ENCODE measurements around the gene NELFCD. TPM values are rescaled to one million over a fixed set of nuclear protein-coding genes. Genes with fewer than 3 reads are reported as not detected.

The NELFCD gene
- polyA plus RNA-seq, 3 donors from 2014 or later: 67.1 to 104 (median 71.7) TPM

DNA sequence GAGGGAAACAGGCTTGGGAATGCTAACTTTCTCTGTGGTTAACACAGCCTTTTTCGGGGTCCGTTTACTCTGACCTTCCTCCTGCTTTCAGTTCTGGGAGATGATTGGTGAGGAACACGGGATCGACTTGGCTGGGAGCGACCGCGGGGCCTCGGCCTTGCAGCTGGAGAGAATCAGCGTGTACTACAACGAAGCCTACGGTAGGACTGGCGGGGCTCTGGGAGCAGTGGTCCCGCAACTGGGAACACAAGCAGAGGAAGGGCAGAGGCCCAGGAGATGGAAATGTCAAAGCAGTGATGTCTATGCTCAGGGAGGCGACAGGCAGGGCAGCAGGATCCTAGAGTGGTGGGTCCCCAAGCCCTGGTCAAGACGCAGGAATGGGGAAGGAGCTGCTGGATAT, 41.7 kb downstream of the NELFCD start:
- peaks cover 23 to 31% of the 10 kb centered on the region in 2 donors for H3K4me1 Mint-ChIP-seq
- H3K36me3 Mint-ChIP-seq: peaks cover 10 to 19% (median 16%) of the 10 kb centered on the region in 3 donors
- H3K27ac Mint-ChIP-seq: no peak overlapping the region
- H3K9me3 Mint-ChIP-seq: no peaks in the 10 kb centered on the region
- DNase-seq: no peak
- no peak overlapping the region for H3K4me3 Mint-ChIP-seq
- no peaks in the 10 kb centered on the region for H3K27me3 Mint-ChIP-seq (ENCODE audit: low read depth in 3 of 3)

- peaks cover 30 to 40% of the 10 kb centered on the region in 2 donors for H3K4me1 Mint-ChIP-seq
- H3K9me3 Mint-ChIP-seq: no peaks in the 10 kb centered on the region
- H3K27ac Mint-ChIP-seq: no peak overlapping the region
- H3K36me3 Mint-ChIP-seq: peaks cover 10 to 22% (median 19%) of the 10 kb centered on the region in 3 donors
- no peak overlapping the region for H3K4me3 Mint-ChIP-seq
- no peaks in the 10 kb centered on the region for H3K27me3 Mint-ChIP-seq (ENCODE audit: low read depth in 3 of 3)
- DNase-seq: no peak
Measured at GRCh38 chr20:59023616-59024015, 42.6 kb downstream of the NELFCD start.

GRCh38 chr20:59024111-59024530, 43.1 kb downstream of the NELFCD start:
- H3K4me1 Mint-ChIP-seq: peaks cover 35 to 45% of the 10 kb centered on the region in 2 donors
- H3K9me3 Mint-ChIP-seq: no peaks in the 10 kb centered on the region
- H3K27me3 Mint-ChIP-seq (ENCODE audit: low read depth in 3 of 3): no peaks in the 10 kb centered on the region
- H3K27ac Mint-ChIP-seq: peak overlapping the region in 1 of 6 donors; percentile 41
- H3K36me3 Mint-ChIP-seq: peaks cover 10 to 26% (median 19%) of the 10 kb centered on the region in 3 donors
- no peak for DNase-seq
- H3K4me3 Mint-ChIP-seq: no peak overlapping the region

DNA sequence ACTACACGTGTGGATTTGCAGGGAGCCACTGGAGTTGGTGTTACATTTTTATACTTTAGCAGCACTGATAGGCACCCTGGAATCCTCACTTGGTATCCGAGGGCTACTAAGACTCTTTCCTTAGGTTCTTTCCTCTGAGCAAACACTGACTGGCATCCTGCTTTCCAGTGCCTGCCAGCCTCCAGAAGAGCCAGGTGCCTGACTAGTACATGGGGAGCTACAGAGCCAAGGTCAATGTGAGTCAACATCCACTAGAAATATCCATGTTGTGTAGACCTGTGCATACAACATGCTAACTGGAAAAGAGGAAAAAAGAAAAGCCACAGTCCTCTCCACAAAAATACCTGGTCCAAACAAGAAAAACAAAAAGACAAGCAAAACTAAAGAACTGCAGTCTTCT, 44.0 kb downstream of the NELFCD start:
- peaks cover 15 to 34% (median 26%) of the 10 kb centered on the region in 3 donors for H3K36me3 Mint-ChIP-seq
- H3K27ac Mint-ChIP-seq: peak overlapping the region in 1 of 6 donors; percentile 26
- DNase-seq: no peak
- H3K27me3 Mint-ChIP-seq (ENCODE audit: low read depth in 3 of 3): no peaks in the 10 kb centered on the region
- peaks cover 44 to 55% of the 10 kb centered on the region in 2 donors for H3K4me1 Mint-ChIP-seq
- H3K4me3 Mint-ChIP-seq: no peak overlapping the region
- no peaks in the 10 kb centered on the region for H3K9me3 Mint-ChIP-seq

DNA sequence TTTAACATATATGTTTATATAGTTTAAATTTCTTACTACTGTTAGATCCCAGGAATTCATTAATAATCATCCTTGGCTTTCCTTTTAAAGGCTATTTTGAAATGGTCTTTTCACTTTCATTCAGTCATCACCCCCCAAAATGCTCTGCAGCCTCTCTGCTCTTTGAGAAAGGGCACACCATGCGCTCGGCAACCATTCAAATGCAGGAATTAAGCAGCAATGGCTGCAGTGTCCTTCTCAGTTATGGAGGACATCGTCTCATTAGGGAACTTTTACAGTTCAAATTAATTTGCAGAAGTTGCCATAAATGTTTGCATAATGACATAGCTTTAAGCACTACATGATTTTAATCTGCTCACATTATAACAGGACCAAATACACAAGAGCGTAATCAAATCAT, 44.5 kb downstream of the NELFCD start:
- Mint-ChIP-seq H3K27ac (peak overlapping the region in 2 of 6 donors; percentile 8 to 26), H3K4me1 (peaks cover 49 to 59% of the 10 kb centered on the region in 2 donors), H3K36me3 (peaks cover 17 to 37% (median 27%) of the 10 kb centered on the region in 3 donors), H3K9me3 (no peaks in the 10 kb centered on the region), H3K27me3 (ENCODE audit: low read depth in 3 of 3) (no peaks in the 10 kb centered on the region), H3K4me3 (no peak overlapping the region)
- DNase-seq: no peak

GRCh38 chr20:59026904-59027740, 46.1 kb downstream of the NELFCD start:
- Mint-ChIP-seq H3K27ac (peak overlapping the region; percentile 2 to 58 (median 11)), H3K36me3 (peaks cover 17 to 37% (median 27%) of the 10 kb centered on the region in 3 donors), H3K4me3 (no peak overlapping the region), H3K27me3 (ENCODE audit: low read depth in 3 of 3) (peaks cover 1 to 4% (median 1%) of the 10 kb centered on the region in 3 donors), H3K9me3 (no peaks in the 10 kb centered on the region), H3K4me1 (peaks cover 63 to 75% of the 10 kb centered on the region in 2 donors)
- no peak for DNase-seq

- Mint-ChIP-seq H3K4me1 (peaks cover 67 to 78% of the 10 kb centered on the region in 2 donors), H3K27ac (peak overlapping the region in 1 of 6 donors; percentile 35), H3K9me3 (no peaks in the 10 kb centered on the region), H3K36me3 (peaks cover 15 to 31% (median 27%) of the 10 kb centered on the region in 3 donors), H3K27me3 (ENCODE audit: low read depth in 3 of 3) (peaks cover 4 to 5% (median 5%) of the 10 kb centered on the region in 3 donors), H3K4me3 (no peak overlapping the region)
- DNase-seq: no peak
Measured at GRCh38 chr20:59027741-59028320, 46.8 kb downstream of the NELFCD start.

DNA sequence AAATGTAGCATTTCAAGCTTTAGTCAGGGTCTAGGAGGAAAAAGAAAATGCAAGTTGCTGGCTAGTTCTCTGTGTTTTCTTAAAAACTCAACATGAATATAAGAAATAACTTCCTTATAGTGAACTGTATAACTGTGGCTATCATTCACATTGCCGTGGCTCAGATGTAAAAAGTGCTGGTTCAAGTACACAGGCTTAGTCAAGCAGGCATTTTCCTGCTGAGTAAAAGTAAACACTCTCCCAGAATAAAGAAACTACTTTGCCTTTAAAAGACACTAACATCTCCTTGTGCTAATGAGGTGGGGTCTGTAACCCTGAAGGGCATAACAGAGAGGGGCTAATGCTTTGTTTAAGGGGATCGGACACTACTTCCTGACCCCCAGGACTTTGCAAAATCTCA, 47.8 kb downstream of the NELFCD start:
- H3K27me3 Mint-ChIP-seq (ENCODE audit: low read depth in 3 of 3): peaks cover 5 to 6% (median 5%) of the 10 kb centered on the region in 3 donors
- H3K4me3 Mint-ChIP-seq: peak overlapping the region; percentile 15 to 96 (median 33)
- H3K36me3 Mint-ChIP-seq: peaks cover 14 to 30% (median 27%) of the 10 kb centered on the region in 3 donors
- DNase-seq: no peak
- H3K9me3 Mint-ChIP-seq: no peaks in the 10 kb centered on the region
- peaks cover 68 to 82% of the 10 kb centered on the region in 2 donors for H3K4me1 Mint-ChIP-seq
- H3K27ac Mint-ChIP-seq: peak overlapping the region in 5 of 6 donors; percentile 11 to 71 (median 51)

DNA sequence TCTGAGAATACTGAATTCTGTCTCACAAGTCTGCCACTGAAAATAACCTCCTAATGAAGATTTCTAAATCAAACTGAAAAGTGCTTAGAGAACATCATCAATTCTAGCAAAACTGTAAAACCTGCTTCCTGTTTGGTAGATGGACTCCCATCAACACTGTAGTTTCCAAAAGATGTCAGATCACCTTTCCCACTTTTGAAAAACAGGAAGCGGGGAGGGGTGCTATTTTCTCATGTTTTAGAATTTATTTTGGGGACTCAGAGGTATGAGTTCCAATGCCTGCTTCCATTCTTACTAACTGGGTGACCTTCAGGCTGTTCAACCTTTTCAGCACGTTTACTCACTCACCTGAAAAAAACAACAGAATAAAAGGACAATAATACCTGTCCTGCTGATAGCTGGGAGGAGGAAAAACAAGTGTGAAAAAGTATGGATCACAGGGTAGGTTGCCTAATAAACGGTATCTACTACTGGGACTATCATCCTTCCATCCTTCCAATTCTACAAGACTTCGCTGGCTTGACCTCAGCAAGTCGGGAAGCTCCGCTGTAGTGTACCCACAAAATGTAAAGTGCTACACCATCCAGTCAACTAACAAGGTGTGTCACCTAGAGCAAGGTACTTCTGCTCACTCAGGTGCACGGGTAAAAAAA, 50.0 kb downstream of the NELFCD start:
- Mint-ChIP-seq H3K4me3 (peak overlapping the region; percentile 93 to 96 (median 95)), H3K4me1 (peaks cover 62 to 68% of the 10 kb centered on the region in 2 donors), H3K36me3 (peaks cover 18 to 33% (median 27%) of the 10 kb centered on the region in 3 donors), H3K9me3 (no peaks in the 10 kb centered on the region), H3K27ac (peak overlapping the region; percentile 80 to 95 (median 92)), H3K27me3 (ENCODE audit: low read depth in 3 of 3) (peaks cover 6 to 7% (median 6%) of the 10 kb centered on the region in 3 donors)
- DNase-seq: no peak

- H3K4me1 Mint-ChIP-seq: peaks cover 57 to 62% of the 10 kb centered on the region in 2 donors
- H3K36me3 Mint-ChIP-seq: peaks cover 18 to 35% (median 26%) of the 10 kb centered on the region in 3 donors
Measured at GRCh38 chr20:59031564-59032022, 50.5 kb downstream of the NELFCD start.

DNA sequence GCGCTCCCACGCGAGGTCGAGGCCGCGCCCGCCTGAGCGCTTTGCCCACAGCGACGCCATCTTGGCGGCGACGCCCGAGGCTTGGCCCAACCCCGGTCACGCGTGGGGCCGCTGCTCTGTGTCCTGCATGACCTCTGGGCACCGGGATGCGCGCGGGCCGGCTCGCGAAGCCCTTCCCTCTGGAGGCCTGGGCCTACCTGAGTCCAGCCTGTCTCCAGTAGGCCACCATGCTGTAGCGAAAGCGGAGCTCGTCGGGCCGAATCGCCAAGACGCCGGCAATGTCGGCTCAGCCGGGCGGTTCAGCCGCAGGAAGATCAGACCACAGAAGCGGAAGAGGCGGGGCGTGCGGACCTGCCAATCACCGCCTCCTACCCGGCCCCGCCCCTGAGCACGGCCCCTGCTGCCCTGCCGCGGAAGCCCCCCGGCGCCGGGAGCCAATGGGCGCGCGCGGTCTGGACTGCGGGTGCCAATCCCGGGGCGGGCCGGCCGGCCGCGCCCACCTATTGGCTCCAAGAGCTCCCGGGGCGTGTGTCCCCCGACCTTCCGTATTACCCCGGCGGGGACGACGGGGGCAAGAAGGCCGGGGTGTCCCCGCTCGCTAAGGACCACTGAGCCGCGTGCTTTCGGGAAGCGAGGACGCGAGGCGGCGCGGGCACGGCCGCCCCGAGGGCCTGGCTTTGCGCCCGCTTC, 51.1 kb downstream of the NELFCD start, which contains the start of gene ATP5F1E:
Gene ATP5F1E, minus strand, starts transcription at position 313 of the 690 bp plus-strand sequence. Its CDS starts 84 bp downstream, at position 229.
- DNase-seq: peak; percentile 98
- Mint-ChIP-seq H3K27ac (peak within 1 kb of the TSS; percentile 90 to 97 (median 95)), H3K36me3 (peaks cover 16 to 40% (median 26%) of the 10 kb centered on the region in 3 donors), H3K4me3 (peak within 1 kb of the TSS; percentile 93 to 96 (median 95)), H3K4me1 (peaks cover 52 to 56% of the 10 kb centered on the region in 2 donors), H3K9me3 (no peaks in the 10 kb centered on the region), H3K27me3 (ENCODE audit: low read depth in 3 of 3) (peaks cover 6 to 7% (median 6%) of the 10 kb centered on the region in 3 donors)

More at GRCh38 chr20:59031564-59032022, 50.5 kb downstream of the NELFCD start:
- Mint-ChIP-seq H3K27me3 (ENCODE audit: low read depth in 3 of 3) (peaks cover 6 to 7% (median 6%) of the 10 kb centered on the region in 3 donors), H3K9me3 (no peaks in the 10 kb centered on the region), H3K27ac (peak overlapping the region; percentile 90 to 95 (median 94)), H3K4me3 (peak overlapping the region; percentile 93 to 96 (median 95))
- DNase-seq: no peak

DNA sequence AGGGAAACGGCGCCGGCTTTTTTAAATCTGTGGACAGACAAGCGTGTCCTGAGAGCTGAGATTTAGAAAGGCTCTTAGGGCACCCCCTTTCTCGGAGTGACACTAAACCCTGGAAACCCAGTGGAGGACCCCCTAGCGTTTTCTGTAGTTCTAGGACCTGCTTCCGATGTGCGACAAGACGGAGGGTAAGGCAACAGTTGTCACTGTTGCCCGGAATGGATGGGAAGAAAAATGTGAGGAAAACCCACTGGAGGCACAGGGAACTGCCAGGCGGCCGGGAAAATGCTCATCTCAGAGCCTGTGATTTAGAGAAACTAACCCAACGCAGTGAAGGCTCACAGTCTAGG, 51.6 kb downstream of the NELFCD start:
- H3K4me1 Mint-ChIP-seq: peaks cover 46 to 51% of the 10 kb centered on the region in 2 donors
- no peak for DNase-seq
- H3K27me3 Mint-ChIP-seq (ENCODE audit: low read depth in 3 of 3): peaks cover 6 to 7% (median 6%) of the 10 kb centered on the region in 3 donors
- H3K36me3 Mint-ChIP-seq: peaks cover 14 to 45% (median 25%) of the 10 kb centered on the region in 3 donors
- peak overlapping the region; percentile 90 to 97 (median 94) for H3K27ac Mint-ChIP-seq
- peak overlapping the region; percentile 83 to 96 (median 90) for H3K4me3 Mint-ChIP-seq
- H3K9me3 Mint-ChIP-seq: no peaks in the 10 kb centered on the region

DNA sequence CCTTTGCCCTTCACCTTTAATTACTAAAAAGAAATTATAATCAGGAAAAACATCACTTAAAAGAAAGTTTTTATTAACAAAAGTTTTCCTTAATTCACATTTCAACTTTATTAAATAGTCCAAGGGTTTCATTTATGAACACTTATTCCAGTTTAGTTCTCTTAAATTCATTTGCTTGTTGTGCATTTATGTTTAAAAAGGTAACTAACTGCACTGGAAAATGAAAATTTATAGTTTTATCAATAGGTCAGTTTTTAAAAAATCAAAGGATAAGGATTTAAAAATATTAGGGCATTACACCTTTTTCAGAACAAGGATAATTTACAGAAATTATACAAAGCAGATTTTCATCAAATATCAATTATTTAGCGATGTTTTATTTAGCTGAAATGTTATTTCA, 52.0 kb downstream of the NELFCD start:
- Mint-ChIP-seq H3K27ac (peak overlapping the region; percentile 90 to 97 (median 94)), H3K4me1 (peaks cover 44 to 47% of the 10 kb centered on the region in 2 donors), H3K4me3 (peak overlapping the region; percentile 83 to 96 (median 90)), H3K9me3 (no peaks in the 10 kb centered on the region), H3K36me3 (peaks cover 14 to 48% (median 25%) of the 10 kb centered on the region in 3 donors), H3K27me3 (ENCODE audit: low read depth in 3 of 3) (peaks cover 6 to 7% (median 6%) of the 10 kb centered on the region in 3 donors)
- DNase-seq: no peak
